ENCODE data around the gene POLR2C. TPM values are rescaled to one million over a fixed set of nuclear protein-coding genes. Genes with fewer than 3 reads are reported as not detected.
"Not testable (repeated sequence)": the region's sequence is repeated elsewhere in the genome, so short reads cannot be mapped to it uniquely, and the experiment has no call there.

Gene POLR2C
- 58.2 TPM for total RNA-seq

- peak; percentile 93 for DNase-seq
These were observed at the start of gene POLR2C for GRCh38 chr16:57462209-57462977. Gene POLR2C (plus strand): TSS chr16:57462679. CDS start chr16:57462725, 46 bp downstream.

- no peak for DNase-seq
These were observed 49.2 kb upstream of the POLR2C start for GRCh38 chr16:57413301-57413730.

GRCh38 chr16:57413733-57414132 lies 48.7 kb upstream of the POLR2C start:
- DNase-seq = no peak

- DNase-seq = no peak
These were observed 46.4 kb upstream of the POLR2C start for GRCh38 chr16:57416084-57416483.

GRCh38 chr16:57419506-57419905 lies 43.0 kb upstream of the POLR2C start:
- no peak for DNase-seq

GRCh38 chr16:57422026-57422944 lies 40.2 kb upstream of the POLR2C start:
- DNase-seq = peak; percentile 87

GRCh38 chr16:57423152-57423551 lies 39.3 kb upstream of the POLR2C start:
- no peak for DNase-seq

GRCh38 chr16:57424583-57424982 lies 37.9 kb upstream of the POLR2C start:
- no peak for DNase-seq

- peak; percentile 85 for DNase-seq
These were observed 36.1 kb upstream of the POLR2C start for GRCh38 chr16:57426356-57426755.

- no peak for DNase-seq
These were observed 35.2 kb upstream of the POLR2C start for GRCh38 chr16:57427307-57427706.

- no peak for DNase-seq
These were observed 34.7 kb upstream of the POLR2C start for GRCh38 chr16:57427824-57428223.

GRCh38 chr16:57430955-57431354 lies 31.5 kb upstream of the POLR2C start:
- no peak for DNase-seq

GRCh38 chr16:57432505-57432904 lies 30.0 kb upstream of the POLR2C start:
- DNase-seq = no peak

GRCh38 chr16:57432989-57433388 lies 29.5 kb upstream of the POLR2C start:
- no peak for DNase-seq

- DNase-seq = no peak
These were observed 28.5 kb upstream of the POLR2C start for GRCh38 chr16:57434003-57434402.

GRCh38 chr16:57435838-57436237 lies 26.6 kb upstream of the POLR2C start:
- no peak for DNase-seq

- DNase-seq = not testable (repeated sequence)
These were observed 22.5 kb upstream of the POLR2C start for GRCh38 chr16:57439947-57440346.

GRCh38 chr16:57440551-57440950 lies 21.9 kb upstream of the POLR2C start:
- DNase-seq = not testable (repeated sequence)

GRCh38 chr16:57444711-57445110 lies 17.8 kb upstream of the POLR2C start:
- DNase-seq = no peak

- DNase-seq = no peak
These were observed 17.0 kb upstream of the POLR2C start for GRCh38 chr16:57445510-57445909.

GRCh38 chr16:57446531-57447185 lies 15.8 kb upstream of the POLR2C start:
- DNase-seq = peak; percentile 55

- peak; percentile 98 for DNase-seq
These were observed 15.1 kb upstream of the POLR2C start, which contains the start of the genes CIAPIN1 and COQ9 for GRCh38 chr16:57447186-57447962. Gene CIAPIN1 (minus strand): TSS chr16:57447385. CDS start chr16:57440928, 6,457 bp downstream. Gene COQ9 (plus strand): TSS chr16:57447479. CDS start chr16:57447506, 27 bp downstream.
